Stimulated activated CD8-positive, alpha-beta memory T cell treated with anti-CD3 and anti-CD28 coated beads, Interleukin-12 subunit alpha, Interleukin-12 subunit beta, amount 100 ng/mL, for 24 hours (primary cell): ENCODE measurements around the gene IRF2.
"Not testable (repeated sequence)": the region's sequence is repeated elsewhere in the genome, so short reads cannot be mapped to it uniquely, and the experiment has no call there.

Experiments
- DNase-seq: peaks from one replicate; pipeline ENCODE4 v3.0.0-alpha.2; 2020; ENCODE audit errors: extremely low read depth

IRF2 gene

DNA sequence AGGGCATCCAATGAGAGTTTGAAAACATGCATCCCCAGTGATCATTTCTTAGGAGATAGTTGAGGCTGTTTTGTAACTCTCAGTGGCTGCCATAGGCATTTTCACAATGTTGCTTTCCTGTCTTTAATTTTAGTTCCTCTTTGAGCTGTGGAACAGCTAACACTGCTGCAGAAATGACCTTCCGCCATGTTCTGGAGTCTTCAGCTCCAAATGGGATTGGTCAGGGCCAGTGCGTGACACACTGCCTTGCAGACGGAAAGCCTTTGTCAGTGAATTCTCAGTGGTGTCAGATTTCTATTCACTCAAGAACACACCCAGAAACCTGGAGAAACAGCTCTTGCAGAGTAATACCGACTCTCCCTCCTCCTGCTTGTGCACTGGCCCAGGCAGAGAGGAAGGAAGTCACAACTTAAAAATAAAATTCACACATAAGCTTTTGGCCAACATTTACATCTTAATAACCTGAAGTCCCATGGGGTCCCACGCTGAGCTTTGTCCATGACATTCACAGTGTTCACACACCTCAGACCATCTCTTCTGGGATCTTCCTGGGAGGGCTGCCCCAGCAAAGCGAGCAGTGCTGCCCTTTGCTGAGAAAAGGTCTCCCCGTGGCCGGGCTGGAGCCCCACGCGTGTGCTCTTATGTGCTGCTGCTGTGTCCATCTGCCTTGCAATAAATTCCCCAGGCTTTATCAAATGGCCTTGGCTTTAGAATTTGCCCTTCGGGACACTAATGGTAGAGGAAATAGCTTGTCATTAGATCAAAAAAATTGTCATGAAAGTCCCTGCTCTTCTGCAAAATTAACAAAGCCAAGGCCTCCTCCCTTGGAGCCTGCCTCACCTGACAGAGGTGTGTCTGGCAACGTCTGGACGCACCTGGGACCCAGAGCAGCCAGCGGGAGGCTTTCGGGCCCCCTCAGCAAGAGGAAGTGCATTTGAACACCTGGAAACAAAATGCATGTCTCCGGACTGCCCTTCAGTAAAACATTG lies 126.8 kb downstream of the IRF2 start:
- no peak for DNase-seq

DNA sequence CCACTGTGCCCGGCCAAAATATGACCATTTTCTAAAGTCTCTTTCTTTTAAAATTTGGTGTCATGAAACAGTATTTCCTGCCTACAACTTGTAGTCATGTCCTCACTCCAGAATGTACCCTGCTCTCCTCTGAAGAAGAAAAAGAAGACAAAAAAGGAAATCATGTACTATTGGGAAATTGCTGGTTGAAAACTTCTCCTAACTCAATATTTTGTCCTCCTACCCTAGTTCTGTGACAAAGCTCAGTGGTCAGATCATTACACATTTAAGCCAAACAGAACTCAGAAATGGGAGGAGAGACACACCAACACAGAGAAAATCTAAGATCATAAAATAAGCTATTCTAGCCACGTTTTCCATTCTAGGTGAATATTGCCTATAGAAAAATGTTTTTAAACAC lies 127.7 kb downstream of the IRF2 start:
- DNase-seq = no peak

DNA sequence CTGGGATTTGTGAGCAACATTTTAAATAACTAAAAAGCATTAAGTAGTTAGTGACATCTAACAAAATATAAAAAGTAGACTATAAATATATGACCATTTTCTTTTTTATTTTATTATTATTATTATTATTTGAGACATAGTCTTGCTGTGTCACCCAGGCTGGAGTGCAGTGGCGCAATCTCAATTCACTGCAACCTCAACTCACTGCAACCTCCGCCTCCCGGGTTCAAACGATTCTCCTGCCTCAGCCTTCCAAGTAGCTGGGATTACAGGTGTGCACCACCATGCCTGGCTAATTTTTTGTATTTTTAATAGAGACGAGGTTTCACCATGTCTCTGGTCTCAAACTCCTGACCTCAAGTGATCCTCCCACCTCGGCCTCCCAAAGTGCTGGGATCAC lies 128.1 kb downstream of the IRF2 start:
- DNase-seq = not testable (repeated sequence)

DNA sequence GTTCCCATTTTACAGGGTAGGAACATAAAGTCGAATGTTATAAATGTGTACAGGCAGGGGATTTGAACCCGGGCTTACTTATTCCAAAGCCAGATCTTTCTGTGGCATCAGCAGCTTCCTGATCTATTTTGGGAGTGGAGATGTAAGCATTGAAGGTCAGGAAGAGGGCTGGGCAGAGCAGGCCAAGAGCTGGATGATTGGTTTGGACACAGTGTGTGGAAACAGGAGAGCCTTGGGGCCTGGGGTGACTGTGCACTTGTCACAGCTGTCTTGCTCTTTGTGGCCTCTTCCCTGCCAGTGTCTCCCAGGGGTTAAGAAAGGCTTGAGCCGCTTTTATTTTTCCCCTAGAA lies 128.8 kb downstream of the IRF2 start:
- no peak for DNase-seq

DNA sequence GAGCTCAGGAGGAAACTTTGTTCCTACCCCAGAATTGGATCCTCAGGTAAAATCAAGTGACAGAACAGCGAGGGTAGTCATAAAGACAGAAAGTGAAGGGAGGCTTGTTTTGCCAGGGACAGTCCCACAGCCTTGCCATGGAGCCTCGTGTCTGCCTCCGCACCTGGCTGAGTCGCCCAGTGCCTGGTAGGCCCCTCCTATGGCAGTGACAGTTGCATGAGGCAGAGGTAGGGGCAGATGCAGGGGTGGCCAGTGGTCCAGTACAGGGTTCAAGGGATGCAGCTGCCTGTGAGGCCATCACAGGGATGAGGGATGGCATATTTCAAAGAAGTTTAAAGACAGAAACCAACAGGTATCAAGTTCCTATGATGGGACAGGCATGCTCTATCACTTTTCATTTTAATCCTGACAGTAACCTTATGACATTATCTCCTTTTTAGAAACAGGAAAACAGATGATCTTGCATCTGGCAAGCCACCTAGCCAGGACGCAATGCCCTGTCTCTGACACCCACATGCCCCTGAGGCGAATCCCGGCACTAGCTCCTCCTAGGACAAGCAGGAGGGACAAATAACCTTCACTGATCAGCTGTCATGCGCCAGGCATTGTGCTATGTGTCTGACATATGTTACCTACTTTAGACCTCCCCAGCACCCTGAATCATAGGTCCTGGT lies 129.3 kb downstream of the IRF2 start:
- DNase-seq = no peak

DNA sequence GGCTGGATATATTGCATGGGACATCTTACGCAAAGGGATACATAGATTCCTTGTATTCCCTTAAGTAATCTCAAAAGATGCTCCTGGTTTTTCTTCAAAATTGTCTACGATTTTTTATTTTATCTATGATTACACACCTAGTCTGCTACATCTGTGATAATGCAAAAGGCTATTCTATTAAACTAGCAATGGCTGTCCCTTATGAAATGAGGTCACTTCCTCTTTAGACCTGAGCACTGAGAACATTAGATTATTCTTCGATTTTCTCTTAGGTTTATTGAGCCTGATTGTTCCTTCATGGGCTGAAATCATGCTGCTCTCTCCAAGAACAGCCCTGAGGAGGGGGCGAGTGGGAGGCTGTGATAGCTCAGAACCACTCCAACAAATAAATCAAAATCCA lies 129.9 kb downstream of the IRF2 start:
- DNase-seq = no peak

DNA sequence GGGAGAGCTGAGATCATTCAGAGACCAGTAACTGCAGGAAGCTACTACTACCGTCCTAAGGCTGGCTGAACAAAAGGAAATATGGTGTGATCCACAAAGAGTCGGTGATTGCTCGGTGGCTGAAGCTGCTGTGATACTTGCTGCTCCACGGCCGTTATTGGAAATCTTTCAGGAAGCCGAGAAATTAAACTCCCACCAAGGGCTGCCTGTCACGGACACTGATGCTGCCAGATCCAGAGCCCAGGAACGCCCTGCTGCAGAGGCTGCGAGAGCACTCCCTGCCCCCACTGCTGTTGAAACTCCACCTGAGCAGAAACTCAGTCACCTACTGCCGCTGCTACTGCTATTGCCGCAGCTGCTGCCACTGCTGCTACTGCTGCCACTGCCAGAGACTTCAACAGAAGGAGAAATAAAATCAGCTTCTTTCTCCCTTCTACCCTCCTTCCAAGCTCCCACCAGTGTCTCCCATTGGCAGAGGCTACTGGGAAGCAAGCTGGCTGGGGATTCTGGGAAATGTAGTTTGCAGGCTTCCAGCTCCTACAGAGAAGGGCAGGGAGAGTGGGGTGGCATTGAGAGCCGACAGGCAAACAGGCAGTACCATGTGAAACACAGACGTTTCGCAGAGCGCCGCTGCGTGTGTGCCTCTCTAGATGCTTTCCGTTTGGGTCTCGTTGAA lies 130.7 kb downstream of the IRF2 start:
- no peak for DNase-seq

DNA sequence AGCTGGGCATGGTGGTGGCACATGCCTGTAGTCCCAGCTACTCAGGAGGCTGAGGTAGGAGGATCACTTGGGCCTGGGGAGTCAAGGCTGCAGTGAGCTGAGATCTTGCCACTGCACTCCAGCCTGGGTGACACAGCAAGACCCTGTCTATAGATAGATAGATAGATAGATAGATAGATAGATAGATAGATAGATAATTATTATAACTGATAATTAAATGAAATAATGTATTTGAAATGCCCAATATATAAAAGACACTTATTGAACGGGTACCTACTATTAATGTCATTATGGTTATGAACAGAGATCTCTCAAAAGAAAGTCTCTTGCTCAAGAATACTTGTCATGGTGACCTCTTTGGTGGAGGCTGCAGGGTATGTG lies 131.5 kb downstream of the IRF2 start:
- not testable (repeated sequence) for DNase-seq

DNA sequence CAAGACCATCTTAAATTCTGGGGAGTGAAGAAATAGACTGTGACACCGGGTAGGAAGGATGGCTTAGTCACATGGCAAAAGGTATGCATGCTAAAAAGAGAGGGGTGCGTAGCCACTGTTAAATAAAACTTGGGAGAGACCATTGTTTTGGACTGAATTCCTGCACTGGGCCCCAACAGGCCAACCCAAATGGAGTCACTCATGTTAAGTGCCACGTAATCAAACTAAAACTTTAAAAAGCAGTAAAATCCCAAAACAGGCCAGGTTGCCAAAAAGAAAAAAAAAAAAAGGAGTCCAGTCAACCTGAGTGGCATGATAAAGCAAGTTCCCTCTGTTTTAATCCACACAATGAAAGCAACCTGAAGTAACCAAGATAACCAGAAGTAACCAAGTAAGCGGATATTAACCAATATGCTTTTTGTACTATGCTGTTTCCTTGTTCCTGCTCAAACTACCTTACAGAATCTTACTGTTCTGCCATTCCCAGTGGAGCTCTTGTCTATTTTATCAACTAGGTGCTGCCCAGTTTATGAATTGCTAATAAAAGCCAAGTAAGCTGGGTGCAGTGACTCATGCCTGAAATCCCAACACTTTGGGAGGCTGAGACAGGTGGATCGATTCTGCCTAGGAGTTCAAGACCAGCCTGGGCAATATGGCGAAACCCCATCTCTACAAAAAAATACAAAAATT lies 132.0 kb downstream of the IRF2 start:
- no peak for DNase-seq

DNA sequence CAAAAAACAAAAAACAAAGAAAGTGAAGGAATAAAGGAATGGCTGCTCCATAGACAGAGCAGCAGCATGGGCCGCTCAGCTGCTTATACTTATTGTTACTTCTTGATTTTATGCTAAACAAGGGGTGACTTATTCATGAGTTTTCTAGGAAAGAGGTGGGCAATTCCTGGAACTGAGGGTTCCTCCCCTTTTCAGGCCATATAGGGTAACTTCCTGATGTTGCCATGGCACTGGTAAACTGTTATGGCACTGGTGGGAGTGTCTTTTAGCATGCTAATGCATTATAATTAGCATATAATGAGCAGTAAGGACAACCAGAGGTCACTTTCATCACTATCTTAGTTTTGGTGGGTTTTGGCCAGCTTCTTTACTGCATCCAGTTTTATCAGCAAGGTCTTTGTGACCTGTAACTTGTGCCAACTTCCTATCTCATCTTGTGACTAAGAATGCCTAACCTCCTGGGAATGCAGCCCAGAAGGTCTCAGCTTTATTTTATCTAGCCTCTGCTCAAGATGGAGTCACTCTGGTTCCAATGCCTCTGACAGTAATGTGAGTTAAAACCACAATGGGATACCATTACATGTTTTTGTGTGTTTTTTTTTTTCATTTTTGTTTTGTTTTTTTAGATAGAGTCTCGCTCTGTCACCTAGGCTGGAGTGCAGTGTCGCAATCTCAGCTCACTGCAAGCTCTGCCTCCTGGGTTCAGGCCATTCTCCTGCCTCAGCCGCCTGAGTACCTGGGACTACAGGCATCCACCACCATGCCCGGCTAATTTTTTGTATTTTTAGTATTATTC lies 134.8 kb downstream of the IRF2 start:
- not testable (repeated sequence) for DNase-seq

DNA sequence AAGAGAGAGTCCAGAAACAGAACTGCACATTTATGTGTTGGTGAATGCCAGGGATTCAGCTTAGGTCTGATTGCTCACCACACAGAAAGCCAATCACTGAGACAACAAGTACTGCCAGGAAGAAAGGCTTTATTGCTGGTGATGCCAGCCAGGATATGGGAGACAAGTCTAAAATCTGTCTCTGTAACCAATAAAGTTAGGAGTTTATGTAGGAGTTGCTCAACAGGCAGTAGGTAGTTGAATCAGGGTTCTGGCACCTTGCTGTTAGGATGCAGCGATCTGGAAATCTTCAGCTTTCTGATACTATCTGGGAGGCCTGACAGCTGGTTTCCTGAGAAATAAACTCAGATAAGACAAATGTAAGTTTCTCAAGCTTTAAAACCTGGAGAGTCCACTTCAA lies 136.4 kb downstream of the IRF2 start:
- DNase-seq = no peak
